ENCODE measurements around the gene TRIM2. TPM values are rescaled to one million over a fixed set of nuclear protein-coding genes. Genes with fewer than 3 reads are reported as not detected.

The TRIM2 gene
- total and polyA plus RNA-seq, 2 donors from 2014 or later, result 23.3 to 122 TPM

DNA sequence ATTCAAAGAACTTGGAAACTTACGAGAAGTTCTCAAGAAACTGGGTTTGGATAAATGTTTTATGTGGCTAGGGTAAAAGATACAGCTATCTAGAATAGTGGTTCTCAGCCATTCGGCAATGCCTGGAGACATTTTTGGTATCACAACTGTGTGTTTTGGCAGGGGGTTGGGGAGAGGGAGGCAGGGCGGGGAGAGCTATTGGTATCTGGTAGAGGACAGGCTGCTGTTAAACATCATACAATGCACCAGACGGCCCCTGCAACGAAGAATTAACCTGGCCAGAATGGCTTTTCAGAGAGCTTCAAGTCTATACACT is 89.5 kb downstream of the TRIM2 start:
- peaks cover 3 to 14% (median 4%) of the 10 kb centered on the region in 3 donors for H3K4me1 ChIP-seq (ENCODE audit: control insufficient read depth in 2 of 3, insufficient read depth in 2 of 3, low read depth in 1 of 3, low read length in 3 of 3)
- no peak overlapping the region for H3K4me3 ChIP-seq (ENCODE audit: low read length in 3 of 3)
- TF ChIP-seq, protein P1, sequence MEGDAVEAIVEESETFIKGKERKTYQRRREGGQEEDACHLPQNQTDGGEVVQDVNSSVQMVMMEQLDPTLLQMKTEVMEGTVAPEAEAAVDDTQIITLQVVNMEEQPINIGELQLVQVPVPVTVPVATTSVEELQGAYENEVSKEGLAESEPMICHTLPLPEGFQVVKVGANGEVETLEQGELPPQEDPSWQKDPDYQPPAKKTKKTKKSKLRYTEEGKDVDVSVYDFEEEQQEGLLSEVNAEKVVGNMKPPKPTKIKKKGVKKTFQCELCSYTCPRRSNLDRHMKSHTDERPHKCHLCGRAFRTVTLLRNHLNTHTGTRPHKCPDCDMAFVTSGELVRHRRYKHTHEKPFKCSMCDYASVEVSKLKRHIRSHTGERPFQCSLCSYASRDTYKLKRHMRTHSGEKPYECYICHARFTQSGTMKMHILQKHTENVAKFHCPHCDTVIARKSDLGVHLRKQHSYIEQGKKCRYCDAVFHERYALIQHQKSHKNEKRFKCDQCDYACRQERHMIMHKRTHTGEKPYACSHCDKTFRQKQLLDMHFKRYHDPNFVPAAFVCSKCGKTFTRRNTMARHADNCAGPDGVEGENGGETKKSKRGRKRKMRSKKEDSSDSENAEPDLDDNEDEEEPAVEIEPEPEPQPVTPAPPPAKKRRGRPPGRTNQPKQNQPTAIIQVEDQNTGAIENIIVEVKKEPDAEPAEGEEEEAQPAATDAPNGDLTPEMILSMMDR (IDR thresholded peaks at IDR 0.05; ENCODE audit: borderline replicate concordance, extremely low read depth, insufficient read depth), result no peak
- no peak overlapping the region for H3K9ac ChIP-seq (ENCODE audit: low read length in 3 of 3)
- intact Hi-C loops (cut with DNase I), result no loop called here
- no peak for FAIRE-seq
- DNase-seq, result no peak
- no peaks in the 10 kb centered on the region for H3K9me3 ChIP-seq (ENCODE audit: control insufficient read depth in 2 of 3, insufficient read depth in 1 of 3, low read length in 3 of 3)
- peaks cover 0 to 10% (median 4%) of the 10 kb centered on the region in 3 donors for H3K36me3 ChIP-seq (ENCODE audit: control insufficient read depth in 2 of 3, insufficient read depth in 3 of 3, low read length in 3 of 3)
- no peak overlapping the region for H3K27ac ChIP-seq (ENCODE audit: low read depth in 2 of 2, low read length in 2 of 2)
- no peaks in the 10 kb centered on the region for H3K27me3 ChIP-seq (ENCODE audit: control insufficient read depth, insufficient read depth, low read length)

DNA sequence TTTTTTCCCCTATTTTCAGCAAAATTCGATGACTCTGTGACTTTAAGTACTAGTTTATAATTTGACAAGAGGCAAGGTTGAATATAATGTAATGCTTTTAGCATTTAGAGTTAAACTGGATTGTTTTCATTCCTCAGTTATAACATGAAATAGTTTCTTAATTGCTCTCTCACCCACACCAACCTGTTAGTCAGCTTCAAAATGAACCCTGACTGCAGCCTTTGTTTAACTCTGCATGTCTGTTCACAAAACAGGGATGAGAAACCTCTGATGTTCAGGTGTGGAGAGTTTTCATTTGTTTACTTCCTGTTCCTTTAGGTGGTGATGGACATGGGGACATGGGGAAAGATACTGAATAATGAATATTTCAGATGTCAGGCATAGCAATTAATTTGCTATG is 90.4 kb downstream of the TRIM2 start:
- FAIRE-seq, result no peak
- H3K4me1 ChIP-seq (ENCODE audit: control insufficient read depth in 2 of 3, insufficient read depth in 2 of 3, low read depth in 1 of 3, low read length in 3 of 3), result peaks cover 3 to 14% (median 4%) of the 10 kb centered on the region in 3 donors
- H3K27me3 ChIP-seq (ENCODE audit: control insufficient read depth, insufficient read depth, low read length), result no peaks in the 10 kb centered on the region
- H3K9ac ChIP-seq (ENCODE audit: low read length in 3 of 3), result no peak overlapping the region
- peaks cover 0 to 10% (median 6%) of the 10 kb centered on the region in 3 donors for H3K36me3 ChIP-seq (ENCODE audit: control insufficient read depth in 2 of 3, insufficient read depth in 3 of 3, low read length in 3 of 3)
- peak overlapping the region in 1 of 2 donors; percentile 49 for H3K27ac ChIP-seq (ENCODE audit: low read depth in 2 of 2, low read length in 2 of 2)
- no peaks in the 10 kb centered on the region for H3K9me3 ChIP-seq (ENCODE audit: control insufficient read depth in 2 of 3, insufficient read depth in 1 of 3, low read length in 3 of 3)
- H3K4me3 ChIP-seq (ENCODE audit: low read length in 3 of 3), result no peak overlapping the region
- TF ChIP-seq, protein P1 (IDR thresholded peaks at IDR 0.05; ENCODE audit: borderline replicate concordance, extremely low read depth, insufficient read depth), result no peak
- intact Hi-C loops (cut with DNase I), result no loop called here
- peak in 2 of 5 donors; percentile 37 to 52 for DNase-seq

DNA sequence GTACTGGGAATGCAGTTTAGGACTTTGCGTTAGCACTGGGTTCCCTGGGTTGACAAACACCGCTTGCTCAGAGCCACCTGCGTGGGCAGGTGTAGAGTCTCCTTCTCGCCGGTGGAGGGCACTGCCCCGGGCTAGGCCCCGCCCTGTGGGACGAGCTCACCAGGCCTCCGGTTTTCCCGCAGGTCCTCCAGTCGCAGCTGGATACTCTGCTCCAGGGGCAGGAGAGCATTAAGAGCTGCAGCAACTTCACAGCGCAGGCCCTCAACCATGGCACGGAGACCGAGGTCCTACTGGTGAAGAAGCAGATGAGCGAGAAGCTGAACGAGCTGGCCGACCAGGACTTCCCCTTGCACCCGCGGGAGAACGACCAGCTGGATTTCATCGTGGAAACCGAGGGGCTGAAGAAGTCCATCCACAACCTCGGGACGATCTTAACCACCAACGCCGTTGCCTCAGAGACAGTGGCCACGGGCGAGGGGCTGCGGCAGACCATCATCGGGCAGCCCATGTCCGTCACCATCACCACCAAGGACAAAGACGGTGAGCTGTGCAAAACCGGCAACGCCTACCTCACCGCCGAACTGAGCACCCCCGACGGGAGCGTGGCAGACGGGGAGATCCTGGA is 91.0 kb downstream of the TRIM2 start:
- peak overlapping the region; percentile 27 to 49 for H3K27ac ChIP-seq (ENCODE audit: low read depth in 2 of 2, low read length in 2 of 2)
- DNase-seq, result peak in 2 of 5 donors; percentile 28 to 84
- TF ChIP-seq, protein P1 (IDR thresholded peaks at IDR 0.05; ENCODE audit: borderline replicate concordance, extremely low read depth, insufficient read depth), result no peak
- peaks cover 3 to 14% (median 4%) of the 10 kb centered on the region in 3 donors for H3K4me1 ChIP-seq (ENCODE audit: control insufficient read depth in 2 of 3, insufficient read depth in 2 of 3, low read depth in 1 of 3, low read length in 3 of 3)
- no peaks in the 10 kb centered on the region for H3K27me3 ChIP-seq (ENCODE audit: control insufficient read depth, insufficient read depth, low read length)
- H3K36me3 ChIP-seq (ENCODE audit: control insufficient read depth in 2 of 3, insufficient read depth in 3 of 3, low read length in 3 of 3), result peaks cover 0 to 10% (median 6%) of the 10 kb centered on the region in 3 donors
- no peaks in the 10 kb centered on the region for H3K9me3 ChIP-seq (ENCODE audit: control insufficient read depth in 2 of 3, insufficient read depth in 1 of 3, low read length in 3 of 3)
- no peak for FAIRE-seq
- H3K9ac ChIP-seq (ENCODE audit: low read length in 3 of 3), result no peak overlapping the region
- intact Hi-C loops (cut with DNase I), result no loop called here
- H3K4me3 ChIP-seq (ENCODE audit: low read length in 3 of 3), result no peak overlapping the region

Data from kidney (tissue), 14 donors.